NCI-H2081 (cell line): ENCODE results near the gene PMEPA1.
"Not testable (repeated sequence)": the region's sequence is repeated elsewhere in the genome, so short reads cannot be mapped to it uniquely, and the experiment has no call there.

Experiments
- DNase-seq, 2 experiments: peaks; one replicate each; lab custom pipeline; 2025; lab: John Stamatoyannopoulos, UW

Gene PMEPA1

DNA sequence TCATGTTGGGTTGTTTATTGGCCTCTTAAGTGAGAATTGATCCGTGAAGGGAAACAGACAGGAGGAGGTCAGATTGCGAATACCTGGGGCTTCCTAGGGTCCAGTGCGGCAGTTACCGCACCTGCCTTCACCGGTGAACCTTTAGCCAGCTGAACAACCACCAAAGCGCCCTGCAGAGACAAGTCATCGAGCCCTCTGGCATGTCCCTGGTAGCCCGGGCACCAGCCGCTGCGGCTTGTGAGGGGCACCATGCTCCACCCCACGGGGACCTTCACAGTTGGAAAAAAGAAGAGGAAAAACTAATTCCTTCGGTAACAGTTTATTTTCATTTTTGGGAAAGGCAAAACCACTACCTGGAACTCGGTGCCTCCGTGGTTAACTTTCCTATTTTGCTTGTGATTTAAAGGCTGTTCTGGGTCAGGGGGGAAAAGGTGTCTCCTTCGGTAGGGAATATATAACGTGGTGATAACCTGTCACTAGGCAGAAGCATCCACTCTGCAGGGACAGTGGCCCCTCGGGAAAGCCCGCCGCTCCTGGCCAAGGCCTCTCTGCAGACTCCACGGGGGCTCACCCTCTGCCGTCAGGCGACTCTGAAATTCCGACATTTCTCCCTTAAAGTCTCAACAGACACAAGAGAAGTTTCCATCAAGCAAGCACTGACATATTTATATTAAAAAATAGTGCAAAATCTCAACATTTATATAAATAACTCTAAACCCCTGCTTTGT lies 58.9 kb downstream of the PMEPA1 start:
- no peak for DNase-seq

GRCh38 chr20:57650266-57650665 lies 59.5 kb downstream of the PMEPA1 start:
- DNase-seq: no peak

DNA sequence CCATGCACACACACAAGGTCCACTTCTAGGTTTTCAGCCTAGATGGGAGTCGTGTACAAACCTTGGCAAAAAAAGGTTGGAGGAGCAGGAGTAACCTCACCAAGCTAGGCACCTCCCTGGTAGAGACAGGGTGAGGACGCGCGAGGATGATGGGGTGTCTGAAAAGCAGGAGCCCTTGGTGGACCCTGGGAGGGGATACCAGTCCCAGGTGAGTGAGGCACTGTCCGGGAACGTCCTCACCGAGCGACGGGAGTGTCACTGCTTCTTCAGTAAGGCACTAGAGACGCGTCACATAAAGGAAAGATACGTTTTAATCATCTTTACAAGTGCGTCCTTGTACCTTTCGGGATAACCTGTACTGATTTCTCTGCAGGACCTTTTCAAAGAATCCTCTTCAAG lies 60.2 kb downstream of the PMEPA1 start:
- no peak for DNase-seq

DNA sequence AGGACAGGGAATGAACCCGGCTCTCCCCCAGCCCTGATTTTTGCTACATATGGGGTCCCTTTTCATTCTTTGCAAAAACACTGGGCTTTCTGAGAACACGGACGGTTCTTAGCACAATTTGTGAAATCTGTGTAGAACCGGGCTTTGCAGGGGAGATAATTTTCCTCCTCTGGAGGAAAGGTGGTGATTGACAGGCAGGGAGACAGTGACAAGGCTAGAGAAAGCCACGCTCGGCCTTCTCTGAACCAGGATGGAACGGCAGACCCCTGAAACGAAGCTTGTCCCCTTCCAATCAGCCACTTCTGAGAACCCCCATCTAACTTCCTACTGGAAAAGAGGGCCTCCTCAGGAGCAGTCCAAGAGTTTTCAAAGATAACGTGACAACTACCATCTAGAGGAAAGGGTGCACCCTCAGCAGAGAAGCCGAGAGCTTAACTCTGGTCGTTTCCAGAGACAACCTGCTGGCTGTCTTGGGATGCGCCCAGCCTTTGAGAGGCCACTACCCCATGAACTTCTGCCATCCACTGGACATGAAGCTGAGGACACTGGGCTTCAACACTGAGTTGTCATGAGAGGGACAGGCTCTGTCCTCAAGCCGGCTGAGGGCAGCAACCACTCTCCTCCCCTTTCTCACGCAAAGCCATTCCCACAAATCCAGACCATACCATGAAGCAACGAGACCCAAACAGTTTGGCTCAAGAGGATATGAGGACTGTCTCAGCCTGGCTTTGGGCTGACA lies 60.8 kb downstream of the PMEPA1 start:
- DNase-seq: no peak

DNA sequence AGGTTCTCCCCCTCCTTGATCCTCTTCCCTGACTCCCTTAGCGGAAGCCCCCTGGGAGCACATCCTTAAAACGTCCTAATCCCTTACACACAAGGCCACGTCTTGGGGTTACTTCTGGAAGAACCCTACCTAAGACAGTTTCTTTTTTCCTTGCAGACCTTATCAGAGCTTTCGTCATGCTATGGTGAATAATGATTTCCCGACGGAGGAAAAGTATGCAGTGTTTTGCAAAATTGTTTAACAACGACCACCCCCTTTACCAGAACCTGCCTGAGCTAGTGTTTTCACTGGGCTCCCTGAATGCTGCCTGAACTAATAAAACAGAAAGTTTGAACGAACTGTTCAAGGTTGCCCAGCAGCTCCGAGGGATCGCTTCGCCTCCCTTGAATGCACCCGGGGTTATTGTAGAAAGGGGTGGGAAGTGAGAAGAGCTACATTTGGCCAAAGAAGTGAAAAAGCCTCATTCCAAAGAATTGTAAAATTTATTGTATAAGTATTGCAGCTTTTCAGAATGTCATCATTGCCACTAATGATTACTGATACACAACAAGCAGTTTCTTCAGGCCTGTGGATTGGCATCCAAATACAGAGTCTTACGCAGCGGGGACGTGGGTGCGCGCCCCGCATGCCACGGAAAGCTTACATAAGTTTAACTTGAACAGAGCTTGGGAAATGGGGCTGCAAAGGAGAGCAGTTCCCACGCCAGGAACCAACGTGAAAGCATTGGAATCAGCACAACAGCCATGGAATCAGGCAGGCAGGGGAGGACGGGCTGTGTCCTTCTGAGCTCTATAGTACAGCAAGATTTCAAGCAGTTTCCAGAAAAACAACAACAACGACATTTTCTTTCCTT lies 61.7 kb downstream of the PMEPA1 start:
- no peak for DNase-seq

GRCh38 chr20:57647006-57647932 lies 62.5 kb downstream of the PMEPA1 start:
- no peak for DNase-seq

GRCh38 chr20:57638895-57639236 lies 70.9 kb downstream of the PMEPA1 start:
- DNase-seq: no peak

DNA sequence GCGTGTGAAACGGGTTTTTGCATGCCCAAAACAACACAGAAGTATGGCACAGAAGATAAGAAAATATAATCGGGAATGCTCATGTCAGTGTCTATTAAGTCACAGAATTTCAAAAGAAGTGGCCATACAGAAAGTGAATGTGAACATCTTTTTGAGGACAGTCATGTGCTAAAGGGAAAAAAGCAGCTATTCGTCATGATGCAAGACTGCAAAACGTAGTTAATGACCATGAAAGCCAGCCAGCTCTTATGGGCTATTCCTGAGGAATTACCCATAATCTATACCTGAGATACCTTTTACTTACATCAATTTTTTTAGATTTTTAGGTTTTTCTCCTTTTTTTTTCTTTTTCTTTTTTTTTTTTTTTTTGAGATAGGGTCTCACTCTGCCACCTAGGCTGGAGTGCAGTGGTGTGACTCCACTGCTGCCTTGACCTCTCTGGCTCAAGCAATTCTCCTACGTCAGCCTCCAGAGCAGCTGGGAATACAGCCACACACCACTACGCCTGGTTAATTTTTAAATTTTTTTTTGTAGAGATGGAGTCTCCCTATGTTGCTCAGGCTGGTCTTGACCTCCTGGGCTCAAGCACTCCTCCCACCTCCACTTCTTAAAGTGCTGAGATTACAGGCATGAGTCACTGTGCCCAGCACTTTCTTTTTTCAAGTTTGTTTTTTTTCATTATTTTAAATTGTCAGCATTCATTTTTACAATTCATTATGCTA lies 71.5 kb downstream of the PMEPA1 start:
- no peak for DNase-seq

GRCh38 chr20:57633945-57634491 lies 75.8 kb downstream of the PMEPA1 start:
- no peak for DNase-seq

DNA sequence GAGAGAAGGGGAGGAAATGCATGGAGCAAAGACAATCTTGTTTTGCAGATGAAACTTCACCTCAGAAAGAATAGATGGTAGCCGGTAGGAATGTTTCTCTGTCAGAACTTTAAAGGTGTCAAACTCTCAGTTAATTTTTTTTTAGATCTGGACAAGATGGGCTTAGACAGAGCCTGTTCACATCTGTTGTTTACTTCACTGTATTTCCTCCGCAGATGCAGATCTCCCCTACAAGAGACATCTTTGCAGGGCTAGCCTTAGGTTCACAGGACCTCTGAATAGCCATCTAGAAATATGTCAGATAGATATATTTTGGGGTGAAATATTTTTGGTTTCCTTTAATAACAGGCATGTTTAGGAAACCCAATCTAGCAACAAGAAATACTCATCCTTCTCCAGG lies 77.5 kb downstream of the PMEPA1 start:
- DNase-seq: no peak

GRCh38 chr20:57630061-57630460 lies 79.8 kb downstream of the PMEPA1 start:
- DNase-seq: no peak

GRCh38 chr20:57629491-57629901 lies 80.3 kb downstream of the PMEPA1 start:
- DNase-seq: not testable (repeated sequence)

- not testable (repeated sequence) for DNase-seq
Measured at GRCh38 chr20:57628962-57629308, 80.9 kb downstream of the PMEPA1 start.

DNA sequence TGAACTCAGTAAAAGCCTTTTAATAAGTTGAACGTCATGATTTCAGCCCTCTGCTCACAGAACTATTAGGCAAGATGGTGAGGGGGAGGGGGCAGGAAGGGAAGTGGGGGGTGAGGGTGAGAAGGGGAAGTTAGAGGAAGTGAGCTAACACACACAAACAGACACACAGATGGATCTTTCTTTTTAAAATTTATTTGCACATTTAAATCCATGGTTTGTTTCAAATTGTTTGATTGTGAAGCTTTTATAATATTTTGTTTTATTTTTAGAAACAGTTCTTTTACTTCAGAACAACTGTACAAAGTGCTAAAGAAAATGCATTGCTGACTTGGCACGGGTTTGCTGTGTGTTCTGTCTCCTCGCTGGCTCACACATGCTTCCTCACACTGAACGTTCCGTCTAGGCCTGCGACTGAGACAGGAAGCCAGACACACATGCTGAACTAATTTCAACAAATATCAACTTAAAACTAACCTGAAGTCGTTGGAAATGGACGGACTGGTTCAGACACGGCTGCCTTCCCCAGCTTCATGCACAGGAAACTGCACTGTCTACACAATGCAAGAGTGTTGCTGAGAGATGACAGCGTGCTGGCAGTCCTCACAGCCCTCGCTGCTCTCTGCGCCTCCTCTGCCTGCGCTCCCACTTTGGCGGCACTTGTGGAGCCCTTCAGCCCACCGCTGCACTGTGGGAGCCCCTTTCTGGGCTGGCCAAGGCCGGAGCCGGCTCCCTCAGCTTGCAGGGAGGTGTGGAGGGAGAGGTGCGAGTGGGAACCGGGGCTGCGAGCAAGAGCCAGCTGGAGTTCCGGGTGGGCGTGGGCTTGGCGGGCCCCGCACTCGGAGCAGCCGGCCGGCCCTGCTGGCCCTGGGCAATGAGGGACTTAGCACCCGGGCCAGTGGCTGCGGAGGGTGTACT lies 81.5 kb downstream of the PMEPA1 start:
- no peak for DNase-seq

GRCh38 chr20:57627339-57627738 lies 82.5 kb downstream of the PMEPA1 start:
- DNase-seq: no peak

GRCh38 chr20:57625978-57626377 lies 83.8 kb downstream of the PMEPA1 start:
- no peak for DNase-seq

DNA sequence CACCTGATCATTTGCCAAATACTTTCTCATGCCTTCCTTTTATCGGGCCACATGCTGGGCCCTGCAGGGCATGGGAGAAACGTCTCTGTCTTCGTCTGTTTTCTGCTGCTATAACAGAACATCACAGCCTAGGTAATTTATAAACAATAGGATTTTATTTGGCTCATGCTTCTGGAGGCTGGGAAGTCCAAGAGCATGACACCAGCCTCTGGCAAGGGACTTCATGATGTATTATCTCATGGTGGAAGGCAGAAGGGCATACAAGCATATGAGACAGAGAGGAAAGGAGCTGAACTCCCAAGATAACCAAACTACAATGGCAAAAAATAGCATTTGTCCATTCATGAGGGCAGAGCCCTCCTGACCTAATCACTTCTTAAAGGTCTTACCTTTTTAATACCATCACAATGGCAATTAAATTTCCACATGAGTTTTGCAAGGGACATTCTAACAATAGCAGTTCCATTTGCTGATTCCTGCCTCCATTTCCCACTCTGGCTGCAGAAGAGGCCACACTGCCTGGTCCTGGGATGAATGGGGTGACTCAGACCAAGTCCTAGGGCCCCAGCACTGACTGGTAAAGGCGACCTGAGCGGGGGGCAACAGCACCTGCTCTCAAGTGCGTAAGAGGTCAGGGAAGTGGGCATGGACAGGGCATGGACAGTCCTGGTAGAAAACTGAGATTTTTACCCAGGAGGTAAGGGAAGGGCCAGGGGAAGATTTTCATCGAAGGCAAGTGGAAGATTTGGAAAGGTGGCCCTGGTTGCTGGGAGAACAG lies 84.4 kb downstream of the PMEPA1 start:
- no peak for DNase-seq

DNA sequence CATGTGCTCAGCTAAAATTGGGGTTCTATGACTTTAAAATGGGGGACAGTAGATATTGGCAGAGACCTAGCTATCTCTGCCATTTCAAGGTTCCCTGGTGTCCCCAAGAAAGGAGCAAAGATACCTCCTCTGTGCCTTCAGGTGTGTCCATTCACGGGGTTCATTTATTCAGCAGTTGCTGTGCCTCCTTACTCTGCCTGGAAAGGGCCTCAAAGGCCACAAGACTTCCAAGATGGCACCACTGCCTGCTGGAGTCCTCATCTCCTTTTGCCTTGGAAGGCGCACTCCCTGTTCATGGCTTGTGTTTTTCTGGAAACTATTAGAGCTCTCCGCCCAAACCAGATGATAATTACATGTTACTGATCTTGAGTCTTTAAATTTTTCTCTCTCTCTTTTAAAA lies 85.7 kb downstream of the PMEPA1 start:
- no peak for DNase-seq
